K562 (cell line): Measurements from ENCODE around the gene USP12. TPM values are rescaled to one million over a fixed set of nuclear protein-coding genes. Genes with fewer than 3 reads are reported as not detected.

Experiments
- ATAC-seq: fragments of 200-7000 bp; cut with Tn5 transposase; 3 replicates; pipeline ENCODE4 v1.9.1; 2020; ENCODE audit warnings: moderate library complexity
- BruUV-seq: library from RNA; stranded (reverse); fragments of 400-500 nt; replicated peaks from 2 replicates; lab custom pipeline; 2021; lab: Mats Ljungman, UMichigan
- CTCF ChIA-PET: fragments of 300-600 bp; formaldehyde crosslinking; extraction: SDS; loops from one replicate; lab custom pipeline; 2021; ENCODE audit warnings: low intra/inter-chr PET ratio; lab: Yijun Ruan, JAX
- POLR2A ChIA-PET: fragments of 300-600, 350-650 bp; sonication (Branson Sonifier 250); formaldehyde crosslinking; extraction: SDS; loops from one replicate; lab custom pipeline; 2021; ENCODE audit warnings: antibody characterized with exemption, inconsistent platforms; lab: Yijun Ruan, JAX
- DNase-seq, 4 experiments: peaks; one replicate each; pipeline versions ENCODE4 v3.0.0 to v3.0.0-alpha.2; 2011 to 2018; ENCODE audit warnings: low spot score in 3 of 4, mixed read lengths in 3 of 4; ENCODE audit errors: extremely low read depth in 1 of 4
- FAIRE-seq: peaks from 2 replicates; lab custom pipeline; 2011; peaks lifted over from hg19 to GRCh38; lab: Jason Lieb, UNC
- H2AFZ ChIP-seq: 2 replicates; pipeline ENCODE4 v1.6.0; 2011; ENCODE audit warnings: low read depth, low read length, control low read depth, inconsistent platforms
- H3K27ac ChIP-seq: fragments of 200-600 bp; 3 replicates; pipeline ENCODE4 v1.8.0; 2011; ENCODE audit warnings: low read depth, mild to moderate bottlenecking, control low read depth, inconsistent platforms, low read length, moderate library complexity, mixed read lengths; ENCODE audit errors: extremely low read depth
- H3K27me3 ChIP-seq, 2 experiments: fragments of 300-600 bp in 1 of 2; 2 replicates in 1 of 2; 3 replicates in 1 of 2; pipeline versions ENCODE4 v1.6.0 to v1.8.0; 2011; ENCODE audit warnings: inconsistent platforms in 2 of 2, low read length in 2 of 2, mild to moderate bottlenecking in 1 of 2, mixed read lengths in 1 of 2, moderate library complexity in 1 of 2; ENCODE audit not compliant: control insufficient read depth in 2 of 2, insufficient read depth in 2 of 2
- H3K36me3 ChIP-seq: fragments of 300-600 bp; 3 replicates; pipeline ENCODE4 v1.8.0; 2011; ENCODE audit warnings: mild to moderate bottlenecking, low read length, inconsistent platforms; ENCODE audit not compliant: control insufficient read depth, insufficient read depth
- H3K4me1 ChIP-seq, 2 experiments: fragments of 200-600 bp in 1 of 2; replicated peaks in 1 of 2; 2 replicates in 1 of 2; 3 replicates in 1 of 2; pipeline versions ENCODE4 v1.5.1 to v1.8.0; 2011; ENCODE audit warnings: inconsistent platforms in 2 of 2, low read length in 2 of 2, mild to moderate bottlenecking in 1 of 2, mixed read lengths in 1 of 2, moderate library complexity in 1 of 2; ENCODE audit not compliant: control insufficient read depth in 2 of 2, insufficient read depth in 2 of 2
- H3K4me2 ChIP-seq: 2 replicates; pipeline ENCODE4 v1.6.1; 2011; ENCODE audit warnings: low read length, control low read depth, inconsistent platforms, mixed read lengths; ENCODE audit not compliant: insufficient read depth
- H3K4me3 ChIP-seq: fragments of 200-600 bp; sonication (generic), shearing (Covaris generic); 2 replicates; pipeline ENCODE4 v1.5.1; 2016; ENCODE audit warnings: control low read depth, inconsistent platforms
- H3K79me2 ChIP-seq: fragments of 200-600 bp; 3 replicates; pipeline ENCODE4 v1.8.0; 2011; ENCODE audit warnings: low read length, inconsistent platforms; ENCODE audit not compliant: control insufficient read depth, insufficient read depth
- H3K9ac ChIP-seq, 2 experiments: 2 replicates each; pipeline versions ENCODE4 v1.6.0 to v1.6.1; 2011; ENCODE audit warnings: low read depth in 2 of 2, low read length in 2 of 2, control low read depth in 1 of 2, inconsistent platforms in 1 of 2, mild to moderate bottlenecking in 1 of 2, mixed read lengths in 1 of 2; ENCODE audit not compliant: insufficient read depth in 1 of 2
- H3K9me1 ChIP-seq: one replicate; pipeline ENCODE4 v1.6.0; 2011; ENCODE audit warnings: inconsistent platforms, mild to moderate bottlenecking, low read length, moderate library complexity; ENCODE audit not compliant: control insufficient read depth, insufficient read depth
- H3K9me3 ChIP-seq: replicated peaks from 2 replicates; pipeline ENCODE4 v1.5.1; 2011; ENCODE audit warnings: low read depth, low read length, inconsistent platforms; ENCODE audit not compliant: control insufficient read depth, insufficient read depth
- H4K20me1 ChIP-seq: replicated peaks from 2 replicates; pipeline ENCODE4 v1.6.1; 2011; ENCODE audit warnings: low read length, inconsistent platforms, mixed read lengths; ENCODE audit not compliant: control insufficient read depth, insufficient read depth
- ATF3 ChIP-seq, 2 experiments: fragments of 450-650 bp in 1 of 2; sonication (generic) in 1 of 2; formaldehyde crosslinking in 1 of 2; IDR thresholded peaks in 1 of 2; conservative IDR thresholded peaks in 1 of 2; 2 replicates each; pipeline versions ENCODE4 v1.6.1 to v1.8.1; 2016 to 2023; ENCODE audit warnings: mild to moderate bottlenecking in 2 of 2, moderate library complexity in 2 of 2, inconsistent platforms in 1 of 2, missing genetic modification reagents in 1 of 2
- CEBPB ChIP-seq: fragments of 450-650 bp; IDR thresholded peaks from 2 replicates; pipeline ENCODE4 v1.6.1; 2016; ENCODE audit warnings: missing genetic modification characterization, missing compliant biosample characterization
- CEBPG ChIP-seq, 3 experiments: fragments of 200-800 bp in 1 of 3; sonication (Bioruptor generic) in 1 of 3; sonication (generic) in 1 of 3; formaldehyde crosslinking in 1 of 3; IDR thresholded peaks in 2 of 3; conservative IDR thresholded peaks in 1 of 3; 2 replicates each; pipeline versions ENCODE4 v1.6.1 to v1.8.0; 2016 to 2022; ENCODE audit warnings: missing compliant biosample characterization in 2 of 3, missing genetic modification characterization in 2 of 3, mild to moderate bottlenecking in 1 of 3, missing genetic modification reagents in 1 of 3
- JUN ChIP-seq, 2 experiments: sonication (generic) in 1 of 2; formaldehyde crosslinking in 1 of 2; IDR thresholded peaks; 2 replicates each; pipeline versions ENCODE4 v1.6.1 to v1.8.0; 2012 to 2022; ENCODE audit warnings: borderline replicate concordance in 2 of 2, mild to moderate bottlenecking in 2 of 2, improper control_type of control experiment in 1 of 2, low read depth in 1 of 2, low read length in 1 of 2, missing genetic modification reagents in 1 of 2
- ZBTB11 ChIP-seq, 3 experiments: fragments of 200-800 bp in 1 of 3; fragments of 250-450 bp in 1 of 3; fragments of 450-650 bp in 1 of 3; sonication (Bioruptor Pico) in 1 of 3; sonication (Bioruptor generic) in 1 of 3; formaldehyde crosslinking in 1 of 3; IDR thresholded peaks; 2 replicates each; pipeline versions ENCODE4 v1.6.1 to v1.8.0; 2016 to 2022; ENCODE audit warnings: mild to moderate bottlenecking in 2 of 3, missing genetic modification characterization in 2 of 3, missing compliant biosample characterization in 1 of 3, moderate library complexity in 1 of 3
- WGBS: fragments of 100-300 bp; shearing (Covaris generic); methylation state at CpG from one replicate; pipeline ENCODE4 v1.1.6; 2016; ENCODE audit warnings: low coverage, mixed read lengths; ENCODE audit not compliant: insufficient coverage; ENCODE audit errors: missing lambda C conversion rate; 5-methylcytosine and 5-hydroxymethylcytosine counted together
- in situ Hi-C: fragments of 300-500 bp; cut with MboI; formaldehyde crosslinking; loops from 4 replicates; pipeline ENCODE4 v1.15.0; 2018; ENCODE audit warnings: inconsistent platforms, mixed read lengths
- intact Hi-C: fragments of 100-400 bp; cut with micrococcal nuclease; formaldehyde crosslinking; loops from 2 replicates; pipeline ENCODE4 v1.14.2; 2022
- polyA plus RNA-seq, 8 experiments: library from polyadenylated mRNA; depleted of rRNA in 4 of 8; stranded (reverse) in 5 of 8; unstranded in 3 of 8; fragments of >200 nt; fragmentation: Nextera tagmentation in 2 of 8; fragmentation: Illumina TruSeq in 1 of 8; extraction: Ambion mirVana in 2 of 8; extraction: Trizol in 1 of 8; gene quantifications; 2 replicates each; pipeline versions ENCODE4 v1.2.1 to v1.2.3, GENCODE V29; 2011 to 2014; ENCODE audit warnings: inconsistent platforms in 1 of 8, missing spikeins in 1 of 8
- total RNA-seq, 7 experiments: library from RNA; depleted of rRNA in 6 of 7; stranded (reverse); fragments of >200 nt in 6 of 7; fragmentation: Illumina TruSeq in 2 of 7; extraction: Trizol in 2 of 7; gene quantifications; 2 replicates each; pipeline versions ENCODE4 v1.2.1 to v1.2.3, GENCODE V29; 2011 to 2021; ENCODE audit warnings: low replicate concordance in 1 of 7

The USP12 gene
- total and polyA plus RNA-seq, 9 of the 15 experiments (the other 6 are each of a cell fraction or from before 2014, with no cell fraction given) = 1.8 to 20.5 (median 13.3) TPM

- H3K9ac ChIP-seq = peak overlapping the region in 1 of 2 experiments; percentile 55; a peak in 2 of 4 replicates
- no peak for DNase-seq
- H3K4me1 ChIP-seq = peaks cover 6 to 15% of the 10 kb centered on the region in 2 experiments; a peak in 3 of 5 replicates
- H3K9me3 ChIP-seq = no peaks in the 10 kb centered on the region
- no peaks in the 10 kb centered on the region for H3K79me2 ChIP-seq
- no peak overlapping the region for H3K4me3 ChIP-seq
- TF ChIP-seq CEBPB (tag) (peak; percentile 83), ZBTB11 (CRISPR knock-in tag; IDR thresholded peaks at IDR 0.05) (no peak), ATF3 (IDR thresholded peaks at IDR 0.05) (peak; percentile 65), ATF3 (CRISPR knock-in tag; conservative IDR thresholded peaks at IDR 0.05) (no peak), CEBPG (CRISPR knock-in tag; IDR thresholded peaks at IDR 0.05) (peak; percentile 58; the same call in 1 of the 2 replicates), CEBPG (tag; conservative IDR thresholded peaks at IDR 0.05 in 1 of 2, IDR thresholded peaks at IDR 0.05 in 1 of 2) (peak; percentile 36 to 76; a peak in 3 of 4 replicates), JUN (IDR thresholded peaks at IDR 0.05; ENCODE audit: borderline replicate concordance, low read depth, low read length) (0 out of 2 replicates have a peak, but pooled peaks have one; percentile 15), JUN (CRISPR knock-in tag; IDR thresholded peaks at IDR 0.05; ENCODE audit: borderline replicate concordance) (no peak)
- intact Hi-C loops (no loop called here), in situ Hi-C loops (no loop called here)
- no TSS peak for BruUV-seq
- FAIRE-seq = no peak
- no peaks in the 10 kb centered on the region for H4K20me1 ChIP-seq
- ChIA-PET POLR2A (interaction anchor here (0.7 to 1.3 kb wide), 5 partner anchors 11 to 198 kb away, joined by 3 to 8 read pairs (median 3); partner anchors contain the start of gene USP12), CTCF (no interaction called here)
- no peaks in the 10 kb centered on the region for H3K36me3 ChIP-seq
- peak overlapping the region; percentile 60; the same call in 2 of the 3 replicates for H3K27ac ChIP-seq
- 0 out of 2 replicates have a peak overlapping the region, but pooled peaks have one; percentile 75 for H3K4me2 ChIP-seq
- no peaks in the 10 kb centered on the region for H3K9me1 ChIP-seq
- peak overlapping the region; percentile 62 for H2AFZ ChIP-seq
- no peaks in the 10 kb centered on the region for H3K27me3 ChIP-seq
- WGBS = 51% methylated on average over 6 of the region's 9 CpGs
- ATAC-seq = peak; percentile 12; the same call in 2 of the 3 replicates
These were observed 12.0 kb upstream of the USP12 start for GRCh38 chr13:27183561-27184147.
